ENCODE data around the gene NAA25.

Gene NAA25

DNA sequence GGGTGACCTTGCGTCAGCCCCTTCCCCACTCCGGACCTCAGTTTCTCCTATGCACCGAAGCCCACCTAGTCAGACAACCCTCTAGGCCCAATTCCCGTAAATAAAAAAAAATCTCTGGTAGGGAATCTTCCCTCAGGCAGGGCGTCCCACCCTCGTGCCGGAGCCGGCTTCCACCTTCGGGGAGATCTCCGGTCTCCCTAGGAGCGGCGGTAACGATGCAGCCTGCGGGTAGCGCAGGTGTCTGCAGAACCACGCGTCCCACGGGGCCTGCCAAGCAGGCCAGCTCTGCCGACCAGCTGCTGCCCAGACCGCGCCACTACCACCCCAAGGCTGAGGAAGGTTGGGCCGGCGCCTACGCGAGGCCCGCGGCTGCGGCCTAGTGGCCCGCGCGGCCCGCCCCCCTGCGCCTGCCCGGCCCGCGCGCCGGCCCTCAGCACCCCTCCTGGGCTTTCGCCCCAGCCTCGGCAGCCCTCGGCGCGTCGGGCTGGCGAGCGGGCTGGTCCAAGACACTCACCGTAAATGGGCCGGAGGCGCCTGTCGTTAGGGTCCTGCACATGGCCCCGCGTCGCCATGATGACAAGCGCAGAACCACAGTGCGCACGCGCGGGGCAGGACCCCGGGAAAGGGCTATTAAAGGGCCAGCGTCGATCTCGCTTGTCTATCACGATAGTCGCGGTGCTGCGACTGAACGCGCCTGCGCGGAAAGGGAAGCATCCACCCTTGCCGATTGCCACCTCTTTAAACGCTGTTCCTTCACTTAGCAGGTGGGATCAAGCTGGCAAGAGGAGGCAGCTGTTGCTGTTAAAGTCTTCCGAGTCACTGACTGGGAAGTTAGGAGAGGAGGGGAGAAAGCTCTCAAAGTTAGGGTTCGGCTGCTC lies at the start of gene NAA25:
Gene NAA25 (minus strand): TSS at position 582 of the 878 bp plus-strand sequence. CDS start 10 bp downstream, at position 572.
- DNase-seq: peak; percentile 90

DNA sequence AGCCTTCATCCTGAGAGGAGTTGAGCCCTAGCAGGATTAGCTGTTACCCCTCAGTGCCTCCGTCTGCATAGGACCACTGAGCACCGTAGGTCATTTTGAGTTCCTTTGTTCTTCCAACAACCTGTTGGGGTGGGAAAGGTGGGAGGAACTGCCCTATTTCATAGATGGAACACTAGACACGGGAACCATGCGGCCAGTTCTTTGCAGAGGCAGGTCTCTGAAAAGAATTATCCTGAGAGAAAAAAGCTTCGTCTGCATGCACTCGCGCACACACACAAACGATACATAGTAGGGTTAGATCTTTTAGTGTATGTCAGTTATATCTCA lies 45.3 kb upstream of the NAA25 start:
- DNase-seq: no peak

DNA sequence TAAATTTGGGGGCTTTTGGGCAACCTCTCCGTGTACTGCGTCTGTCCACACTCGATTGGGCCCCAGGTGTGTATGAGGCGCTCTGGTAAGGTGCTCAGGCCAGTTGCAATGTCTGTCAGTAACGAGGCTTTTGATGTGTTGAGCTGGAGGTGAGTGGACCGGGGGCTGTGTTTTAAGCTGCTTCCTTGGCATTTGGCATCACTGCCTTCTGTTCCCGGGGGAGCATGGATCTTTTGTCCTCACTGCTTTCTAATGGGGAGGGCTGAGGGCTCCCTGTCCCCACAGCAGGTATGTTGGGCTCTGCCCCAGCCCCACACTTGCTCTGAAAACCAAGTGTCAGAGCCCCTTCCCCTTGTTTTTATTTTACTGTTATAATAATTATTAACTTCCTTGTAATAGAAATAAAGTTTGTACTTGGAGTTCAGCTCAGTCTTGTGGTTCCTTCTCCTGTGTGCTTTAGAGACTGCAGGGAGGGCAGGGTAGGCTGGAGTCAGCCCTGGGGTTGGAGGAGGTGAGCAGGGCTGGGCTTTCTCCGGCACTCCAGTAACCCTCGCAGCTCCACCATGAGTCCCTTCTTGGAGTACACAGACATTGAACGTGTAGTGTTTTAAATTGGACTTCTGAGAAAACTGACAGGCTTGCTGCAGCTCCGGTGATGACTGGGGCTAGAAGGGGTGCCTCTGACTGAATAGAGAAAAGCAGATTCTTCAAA lies 44.8 kb upstream of the NAA25 start:
- DNase-seq: no peak

DNA sequence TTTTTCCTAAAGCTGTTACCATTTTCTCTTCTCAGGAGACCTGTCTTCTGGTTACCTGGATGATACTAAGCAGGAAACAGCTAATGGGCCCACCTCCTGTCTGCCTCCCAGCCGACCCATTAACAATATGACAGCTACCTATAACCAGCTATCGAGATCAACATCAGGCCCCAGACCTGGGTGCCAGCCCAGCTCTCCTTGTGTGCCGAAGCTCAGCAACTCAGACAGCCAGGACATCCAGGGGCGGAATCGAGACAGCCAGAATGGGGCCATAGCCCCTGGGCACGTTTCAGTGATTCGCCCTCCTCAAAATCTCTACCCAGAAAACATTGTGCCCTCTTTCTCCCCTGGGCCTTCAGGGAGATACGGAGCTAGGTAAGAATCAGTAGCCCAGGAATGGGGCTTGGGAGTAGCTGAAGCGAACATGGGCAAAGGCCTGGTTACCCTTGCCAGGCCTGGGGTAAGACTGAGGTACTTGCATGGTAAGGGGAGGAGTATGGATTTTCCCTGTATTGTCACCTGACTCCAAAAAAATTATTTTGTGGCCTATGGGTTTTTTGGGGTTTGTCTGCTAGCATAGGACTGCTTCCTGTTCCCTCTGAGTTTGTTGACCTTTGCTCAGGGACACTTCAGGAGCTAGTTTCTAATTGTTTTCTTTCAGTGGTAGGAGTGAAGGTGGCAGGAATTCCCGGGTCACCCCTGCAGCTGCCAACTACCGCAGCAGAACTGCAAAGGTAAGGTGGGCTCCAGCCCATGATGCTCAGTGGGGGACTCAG lies 43.4 kb upstream of the NAA25 start:
- no peak for DNase-seq

- DNase-seq: no peak
Measured at GRCh38 chr12:112149596-112149995, 41.0 kb upstream of the NAA25 start.

DNA sequence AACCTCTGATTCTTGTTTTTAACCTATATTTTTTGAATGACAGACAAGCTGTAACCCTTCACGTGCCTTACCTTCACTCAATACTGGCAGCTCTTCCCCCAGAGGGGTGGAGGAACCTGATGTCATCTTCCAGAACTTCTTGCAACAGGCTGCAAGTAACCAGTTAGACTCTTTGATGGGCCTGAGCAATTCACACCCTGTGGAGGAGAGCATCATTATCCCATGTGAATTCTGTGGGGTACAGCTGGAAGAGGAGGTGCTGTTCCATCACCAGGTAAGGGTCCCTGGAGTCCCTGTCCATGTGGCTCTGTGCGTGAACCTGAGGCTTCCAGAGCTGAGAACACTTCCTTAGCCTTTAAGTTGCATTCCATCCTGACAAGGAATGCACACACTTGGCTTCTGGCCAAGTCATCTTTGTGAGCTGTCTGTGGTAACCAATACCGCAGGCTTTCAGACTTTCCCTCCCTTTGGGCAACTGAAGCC lies 39.5 kb upstream of the NAA25 start:
- DNase-seq: no peak

DNA sequence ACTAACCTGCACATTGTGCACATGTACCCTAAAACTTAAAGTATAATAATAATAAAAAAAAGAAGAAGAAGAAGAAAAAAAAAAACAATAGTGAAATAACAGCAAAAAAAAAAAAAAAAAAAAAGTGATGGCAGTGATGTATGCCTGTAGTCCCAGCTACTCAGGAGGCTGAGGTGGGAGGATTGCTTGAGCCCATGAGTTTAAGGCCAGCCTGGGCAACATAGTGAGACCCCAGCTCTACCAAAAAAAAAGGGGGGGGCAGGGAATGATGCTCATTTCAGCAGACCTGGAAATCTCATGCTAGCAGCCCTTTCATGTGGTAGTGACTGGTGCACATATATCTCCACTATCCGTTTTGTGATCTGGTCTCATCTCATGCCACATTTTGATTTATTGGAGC lies 37.5 kb upstream of the NAA25 start:
- no peak for DNase-seq

GRCh38 chr12:112140728-112141127 lies 32.1 kb upstream of the NAA25 start:
- DNase-seq: no peak

DNA sequence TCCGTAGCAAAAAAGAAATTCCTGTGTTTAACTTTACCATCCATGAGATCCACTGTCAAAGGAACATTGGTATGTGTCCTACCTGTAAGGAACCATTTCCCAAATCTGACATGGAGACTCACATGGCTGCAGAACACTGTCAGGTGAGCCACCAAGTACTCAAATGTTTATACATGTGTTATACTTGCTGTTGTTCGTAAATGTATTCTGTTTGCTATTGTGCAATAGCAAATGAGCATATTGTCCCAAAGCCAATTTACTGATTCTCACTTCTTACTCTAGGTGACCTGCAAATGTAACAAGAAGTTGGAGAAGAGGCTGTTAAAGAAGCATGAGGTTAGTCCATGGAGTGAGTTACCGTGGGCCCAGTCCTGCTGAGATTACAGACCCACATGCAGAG lies 26.1 kb upstream of the NAA25 start:
- no peak for DNase-seq

DNA sequence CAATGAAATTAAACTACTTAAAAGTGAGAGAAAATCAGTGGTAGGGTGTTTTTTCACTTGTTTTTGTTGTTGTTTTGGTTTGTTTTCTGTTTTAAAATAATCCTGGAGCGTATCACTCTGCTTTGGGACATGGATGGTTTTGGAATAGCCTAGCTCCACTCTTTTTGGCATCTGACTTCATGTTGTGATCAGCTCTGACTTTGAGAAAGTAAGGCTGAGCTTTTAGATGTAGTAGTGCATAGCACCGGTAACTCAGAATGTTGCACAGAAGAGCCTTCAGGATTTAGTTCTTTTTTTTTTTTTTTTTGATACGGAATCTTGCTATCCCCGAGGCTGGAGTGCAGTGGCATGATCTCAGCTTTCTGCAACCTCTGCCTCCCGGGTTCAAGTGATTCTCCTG lies 24.8 kb upstream of the NAA25 start:
- no peak for DNase-seq

DNA sequence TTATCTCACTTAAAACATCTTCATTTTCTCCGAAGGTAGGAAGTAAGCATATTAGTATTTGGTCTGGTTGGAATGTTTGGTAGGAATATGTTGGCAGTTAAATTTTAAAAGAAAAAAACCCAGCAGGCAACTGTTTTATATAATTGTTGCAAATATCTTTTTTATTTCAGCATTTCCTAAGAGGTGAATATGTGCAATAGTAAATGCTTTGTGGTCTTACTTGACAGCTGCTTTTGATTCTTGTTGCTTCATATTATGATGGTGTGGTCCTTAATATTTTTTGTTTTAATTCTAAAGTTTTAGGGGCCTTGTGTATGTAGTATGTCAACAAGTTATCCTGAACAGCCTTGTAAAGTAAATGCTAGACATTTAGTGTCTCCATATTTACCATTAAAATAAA lies 23.1 kb upstream of the NAA25 start:
- DNase-seq: no peak

GRCh38 chr12:112130441-112130998 lies 21.9 kb upstream of the NAA25 start:
- no peak for DNase-seq

DNA sequence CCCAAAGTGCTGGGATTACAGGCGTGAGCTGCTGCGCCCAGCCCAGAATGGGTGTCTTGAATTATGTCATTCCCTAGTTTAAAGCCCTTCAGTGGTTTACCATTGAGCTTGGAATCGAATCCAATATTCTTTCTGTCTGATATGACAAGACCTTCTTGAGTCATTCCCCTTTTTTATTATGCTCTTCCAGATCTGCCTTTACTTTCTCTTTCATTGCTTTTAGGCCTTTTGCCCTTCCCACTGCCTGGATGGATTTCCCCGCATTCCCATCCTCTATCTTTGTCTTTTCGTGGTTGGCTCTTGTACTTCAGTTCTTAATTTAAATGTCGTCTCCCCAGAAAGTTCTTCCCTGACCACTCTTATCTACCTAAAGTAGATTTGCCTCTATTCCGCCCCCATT lies 18.3 kb upstream of the NAA25 start:
- DNase-seq: no peak

GRCh38 chr12:112126000-112126438 lies 17.4 kb upstream of the NAA25 start:
- no peak for DNase-seq

- DNase-seq: peak; percentile 99
Measured at GRCh38 chr12:112125250-112125999, 16.8 kb upstream of the NAA25 start, which contains the start of gene TRAFD1. Gene TRAFD1, plus strand, starts transcription at chr12:112125560. Its CDS starts 4,963 bp downstream, at chr12:112130523.

DNA sequence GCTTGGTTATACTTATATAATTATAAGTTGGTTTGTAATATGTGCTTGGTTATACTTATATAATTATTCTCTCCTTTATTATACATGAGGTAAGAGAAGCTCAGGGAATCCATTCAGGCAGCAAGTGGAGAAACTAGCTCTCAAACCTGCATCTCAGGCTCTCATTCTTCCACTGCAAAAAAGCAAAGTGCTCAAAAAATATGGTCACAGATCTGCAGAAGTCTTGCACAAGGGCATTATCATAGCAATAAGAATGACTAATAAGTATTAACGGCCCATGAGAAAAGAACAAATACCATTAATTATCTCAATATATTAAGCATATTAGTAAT lies 16.3 kb upstream of the NAA25 start:
- DNase-seq: no peak

DNA sequence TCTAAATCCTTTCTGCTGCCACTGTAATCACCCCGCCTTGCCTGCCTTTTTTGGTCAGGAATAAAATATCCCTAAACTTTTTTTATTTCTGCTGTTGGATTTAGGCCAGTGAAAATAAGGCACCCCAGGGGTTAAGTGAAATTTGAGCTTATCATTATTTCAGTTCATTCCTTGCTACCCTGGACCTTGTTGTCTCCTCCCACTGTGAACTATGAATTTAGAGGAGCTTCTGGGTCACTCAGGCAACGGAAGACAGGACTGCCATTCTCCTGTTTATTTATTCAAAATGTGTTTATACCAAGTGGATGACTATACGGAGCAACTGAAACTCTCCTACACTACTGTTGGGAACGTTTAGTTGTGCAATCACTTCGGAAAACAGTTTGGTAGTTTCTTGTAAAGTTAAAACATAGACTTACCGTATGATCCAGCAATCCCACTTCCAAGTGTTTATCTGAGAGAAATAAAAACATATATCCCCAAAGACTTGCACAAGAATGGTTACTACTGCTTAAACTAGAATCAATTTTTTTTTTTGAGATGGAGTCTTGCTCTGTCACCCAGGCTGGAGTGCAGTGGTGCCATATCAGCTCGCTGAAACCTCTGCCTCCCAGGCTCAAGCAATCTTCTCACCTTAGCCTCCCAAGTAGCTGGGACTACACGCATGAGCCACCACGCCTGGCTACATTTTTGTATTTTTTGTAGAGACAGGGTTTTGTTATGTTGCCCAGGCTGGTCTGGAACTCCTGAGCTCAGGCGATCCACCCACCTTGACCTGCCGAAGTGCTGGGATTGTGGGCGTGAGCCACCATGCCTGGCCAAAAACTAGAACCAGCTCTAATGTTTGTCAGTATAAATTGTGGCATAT lies 14.5 kb upstream of the NAA25 start:
- no peak for DNase-seq

DNA sequence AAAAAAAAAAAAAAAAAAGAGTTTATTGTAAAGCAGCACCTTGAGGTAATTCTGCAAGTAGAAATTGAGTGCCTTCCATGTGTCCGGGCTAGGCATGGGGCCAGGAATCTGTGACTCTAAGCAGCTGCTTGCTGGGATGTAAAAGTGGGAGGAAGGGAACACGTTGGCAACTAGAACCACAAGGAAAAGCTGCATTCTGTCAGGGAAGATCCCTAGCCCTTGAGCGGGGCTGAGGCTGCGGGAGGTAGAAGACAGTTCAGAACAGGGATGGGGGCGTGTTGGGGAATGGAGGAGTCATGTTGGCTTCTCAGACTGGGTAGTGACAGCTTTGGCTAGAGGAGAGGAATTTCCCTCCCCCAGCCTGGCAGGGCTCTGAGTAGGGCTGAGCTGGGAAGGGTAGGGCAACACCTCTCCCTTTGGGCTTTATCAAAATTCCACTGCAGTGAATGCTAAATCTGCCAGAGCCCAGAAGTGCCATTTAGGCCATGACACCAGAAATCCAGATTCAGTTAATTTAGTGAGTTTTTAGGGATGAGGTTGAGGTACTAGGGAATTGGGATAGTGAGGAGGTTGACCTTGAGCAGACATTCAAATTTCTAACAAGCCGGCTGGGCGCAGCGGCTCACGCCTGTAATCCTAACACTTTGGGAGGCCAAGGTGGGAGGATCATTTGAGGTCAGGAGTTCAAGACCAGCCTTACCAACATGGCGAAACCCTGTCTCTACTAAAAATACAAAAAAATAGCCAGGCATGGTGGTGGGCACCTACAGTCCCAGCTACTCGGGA lies 13.4 kb upstream of the NAA25 start:
- no peak for DNase-seq

DNA sequence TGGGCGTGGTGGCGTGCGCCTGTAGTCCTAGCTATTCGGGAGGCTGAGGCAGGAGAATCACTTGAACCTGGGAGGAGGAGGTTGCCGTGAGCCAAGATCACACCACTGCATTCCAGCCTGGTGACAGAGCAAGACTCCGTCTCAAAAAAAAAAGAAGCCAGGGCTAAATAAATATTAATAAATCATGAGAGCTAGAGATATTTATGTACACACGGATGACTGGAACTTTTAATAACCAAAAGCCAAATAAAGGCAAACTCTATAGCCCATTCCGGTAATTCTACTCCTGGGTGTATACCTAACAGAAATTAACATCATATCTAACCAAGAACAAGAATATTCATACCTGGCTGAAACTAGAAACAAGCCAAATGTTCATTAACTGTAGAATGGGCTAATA lies 9.1 kb upstream of the NAA25 start:
- DNase-seq: no peak

All from activated naive CD4-positive, alpha-beta T cell treated with anti-CD3 and anti-CD28 coated beads, Interleukin-2, amount 50 U/mL, for 16 hours (primary cell).